HCT116 (cell line): ENCODE results near the gene ZNF607. TPM values are rescaled to one million over a fixed set of nuclear protein-coding genes. Genes with fewer than 3 reads are reported as not detected.

Experiments
- ATAC-seq: fragments of 200-7000 bp; cut with Tn5 transposase; 2 replicates; pipeline ENCODE4 v1.9.1; 2020; ENCODE audit warnings: mild to moderate bottlenecking, moderate library complexity
- BruUV-seq: library from RNA; stranded (reverse); fragments of 400-500 nt; replicated peaks from 2 replicates; lab custom pipeline; 2021; lab: Mats Ljungman, UMichigan
- CTCF ChIA-PET: fragments of 300-600 bp; sonication (Branson Sonifier 250); formaldehyde crosslinking; loops from one replicate; lab custom pipeline; 2021; ENCODE audit warnings: antibody characterized with exemption; lab: Charles Lee
- POLR2A ChIA-PET: fragments of 300-600, 350-600 bp; sonication (Branson Sonifier 250); formaldehyde crosslinking; loops from one replicate; lab custom pipeline; 2021; ENCODE audit warnings: antibody characterized with exemption; lab: Charles Lee
- RAD21 ChIA-PET, 2 experiments: fragments of 300-600 bp; sonication (Branson Sonifier 250); formaldehyde crosslinking; loops; one replicate each; lab custom pipeline; 2023; ENCODE audit warnings: low total read pairs in 2 of 2; ENCODE audit not compliant: uncharacterized antibody in 2 of 2, unreplicated experiment in 2 of 2, low non-redundant PET in 1 of 2; lab: Charles Lee
- DNase-seq: peaks from one replicate; pipeline ENCODE4 v3.0.0-alpha.2; 2010; ENCODE audit warnings: low read depth, low spot score
- H2AFZ ChIP-seq: fragments of 200-600 bp; shearing (Covaris generic), sonication (generic); 2 replicates; pipeline ENCODE4 v1.6.1; 2017; ENCODE audit warnings: low read depth, mixed run types, mixed read lengths, antibody characterized with exemption, low read length; ENCODE audit not compliant: poor library complexity, severe bottlenecking
- H3K27ac ChIP-seq: 2 replicates; pipeline ENCODE4 v1.5.1; 2012; ENCODE audit warnings: low read depth, low read length
- H3K27me3 ChIP-seq: fragments of 200-600 bp; sonication (generic); 2 replicates; pipeline ENCODE4 v1.6.1; 2016; ENCODE audit warnings: mixed run types, low read length, mixed read lengths; ENCODE audit not compliant: insufficient read depth
- H3K36me3 ChIP-seq, 2 experiments: fragments of 200-500 bp in 1 of 2; fragments of 200-600 bp in 1 of 2; sonication (Bioruptor generic) in 1 of 2; sonication (generic) in 1 of 2; 2 replicates each; pipeline versions ENCODE4 v1.5.1 to v1.6.1; 2014 to 2016; ENCODE audit warnings: low read length in 2 of 2, inconsistent platforms in 1 of 2, mixed read lengths in 1 of 2, mixed run types in 1 of 2; ENCODE audit not compliant: insufficient read depth in 2 of 2, control insufficient read depth in 1 of 2
- H3K4me1 ChIP-seq, 2 experiments: fragments of 200-600 bp in 1 of 2; sonication (generic) in 1 of 2; 2 replicates each; pipeline versions ENCODE4 v1.5.1 to v1.6.1; 2012 to 2017; ENCODE audit warnings: low read length in 2 of 2, inconsistent platforms in 1 of 2, mild to moderate bottlenecking in 1 of 2, mixed read lengths in 1 of 2, mixed run types in 1 of 2, moderate library complexity in 1 of 2; ENCODE audit not compliant: insufficient read depth in 2 of 2, control insufficient read depth in 1 of 2
- H3K4me2 ChIP-seq: fragments of 200-600 bp; sonication (generic); 2 replicates; pipeline ENCODE4 v1.6.1; 2017; ENCODE audit warnings: mixed run types, low read length, mixed read lengths
- H3K4me3 ChIP-seq, 2 experiments: fragments of 200-600 bp in 1 of 2; sonication (generic) in 1 of 2; replicated peaks in 1 of 2; 2 replicates each; pipeline ENCODE4 v1.5.1; 2011 to 2016; ENCODE audit warnings: low read length in 2 of 2, control low read depth in 1 of 2, low read depth in 1 of 2, mild to moderate bottlenecking in 1 of 2, mixed read lengths in 1 of 2, mixed run types in 1 of 2
- H3K79me2 ChIP-seq: fragments of 200-600 bp; sonication (generic); 2 replicates; pipeline ENCODE4 v1.6.1; 2017; ENCODE audit warnings: mild to moderate bottlenecking, mixed run types, low read length, moderate library complexity, mixed read lengths; ENCODE audit not compliant: insufficient read depth
- H3K9ac ChIP-seq: fragments of 200-600 bp; sonication (generic); 2 replicates; pipeline ENCODE4 v1.6.1; 2016; ENCODE audit warnings: low read length, mixed read lengths
- H3K9me2 ChIP-seq: fragments of 200-600 bp; sonication (generic), shearing (Covaris generic); 2 replicates; pipeline ENCODE4 v1.6.1; 2017; ENCODE audit warnings: mixed run types, mild to moderate bottlenecking, moderate library complexity; ENCODE audit not compliant: insufficient read depth
- H3K9me3 ChIP-seq, 2 experiments: fragments of 200-500 bp in 1 of 2; fragments of 200-600 bp in 1 of 2; sonication (Bioruptor generic) in 1 of 2; sonication (generic) in 1 of 2; 2 replicates each; pipeline ENCODE4 v1.6.1; 2014 to 2017; ENCODE audit warnings: low read length in 2 of 2, mixed read lengths in 2 of 2, inconsistent platforms in 1 of 2, low read depth in 1 of 2, mild to moderate bottlenecking in 1 of 2, mixed run types in 1 of 2, moderate library complexity in 1 of 2; ENCODE audit not compliant: control insufficient read depth in 1 of 2, insufficient read depth in 1 of 2
- H4K20me1 ChIP-seq: fragments of 200-600 bp; sonication (generic), shearing (Covaris generic); 2 replicates; pipeline ENCODE4 v1.6.1; 2017; ENCODE audit warnings: mixed run types, mild to moderate bottlenecking, moderate library complexity; ENCODE audit not compliant: insufficient read depth
- EGR1 ChIP-seq: IDR thresholded peaks from 2 replicates; pipeline ENCODE4 v1.6.1; 2012; ENCODE audit warnings: low read depth
- ELF1 ChIP-seq: IDR thresholded peaks from 2 replicates; pipeline ENCODE4 v1.6.1; 2012; ENCODE audit warnings: low read depth, borderline replicate concordance
- EZH2 ChIP-seq: fragments of 200-600 bp; sonication (generic); IDR thresholded peaks from 2 replicates; pipeline ENCODE4 v1.6.1; 2017; ENCODE audit warnings: antibody characterized with exemption, mixed run types
- FOSL1 ChIP-seq: IDR thresholded peaks from 2 replicates; pipeline ENCODE4 v1.6.1; 2012; ENCODE audit warnings: low read depth
- JUND ChIP-seq: IDR thresholded peaks from 2 replicates; pipeline ENCODE4 v1.6.1; 2012
- POLR2AphosphoS5 ChIP-seq: IDR thresholded peaks from 2 replicates; pipeline ENCODE4 v1.6.1; 2011; ENCODE audit warnings: mild to moderate bottlenecking, low read depth, low read length, moderate library complexity
- TCF7L2 ChIP-seq: IDR thresholded peaks from 2 replicates; pipeline ENCODE4 v1.7.0; 2011; ENCODE audit warnings: borderline replicate concordance, inconsistent platforms; ENCODE audit not compliant: insufficient read depth, insufficient read length; ENCODE audit errors: extremely low read depth
- ZFX ChIP-seq: fragments of 450-650 bp; IDR thresholded peaks from 2 replicates; pipeline ENCODE4 v1.6.1; 2017
- intact Hi-C: fragments of 100-400 bp; cut with micrococcal nuclease; formaldehyde crosslinking; loops from 2 replicates; pipeline ENCODE4 v1.10.0; 2022
- total RNA-seq: library from RNA; stranded (reverse); gene quantifications from one replicate; pipeline ENCODE4 v1.2.1, GENCODE V29; 2021; ENCODE audit not compliant: unreplicated experiment
- TF ChIP-seq, protein P1 (sequence below): IDR thresholded peaks from 2 replicates; pipeline ENCODE4 v1.6.1; 2012
- TF ChIP-seq, protein P2 (sequence below): IDR thresholded peaks from 2 replicates; pipeline ENCODE4 v1.6.1; 2011; ENCODE audit warnings: mild to moderate bottlenecking, low read length, moderate library complexity; ENCODE audit not compliant: insufficient replicate concordance; ENCODE audit errors: extremely low read depth
- TF ChIP-seq, protein P3 (sequence below): IDR thresholded peaks from 2 replicates; pipeline ENCODE4 v1.6.1; 2012

The ZNF607 gene
- total RNA-seq, 1 experiment from 2014 or later: 7.1 TPM

DNA sequence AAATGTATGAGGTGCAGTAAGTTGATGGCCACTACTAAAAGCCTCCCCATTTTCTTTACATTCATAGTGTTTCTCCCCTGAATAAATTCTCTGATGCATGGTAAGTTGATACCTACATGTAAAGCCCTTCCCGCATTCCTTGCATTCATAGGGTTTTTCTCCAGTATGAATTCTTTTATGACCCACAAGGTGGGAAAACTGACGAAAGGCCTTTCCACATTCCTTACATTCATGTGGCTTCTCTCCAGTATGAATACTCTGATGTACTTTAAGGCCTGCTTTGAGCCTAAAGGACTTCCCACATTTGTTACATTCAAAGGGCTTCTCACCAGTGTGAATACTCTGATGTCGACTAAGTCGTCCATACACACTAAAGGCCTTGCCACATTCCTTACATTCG is 20.5 kb downstream of the ZNF607 start:
- Histone ChIP-seq H3K4me3 (no peak overlapping the region), H3K9ac (no peak overlapping the region), H3K9me3 (peaks cover 12 to 13% of the 10 kb centered on the region in 2 experiments; a peak in 3 of 4 replicates), H2AFZ (no peak overlapping the region), H3K27me3 (no peaks in the 10 kb centered on the region), H3K36me3 (peaks cover 0 to 11% of the 10 kb centered on the region in 2 experiments; a peak in 2 of 4 replicates), H3K9me2 (no peaks in the 10 kb centered on the region), H3K27ac (no peak overlapping the region), H3K4me1 (no peaks in the 10 kb centered on the region), H4K20me1 (no peaks in the 10 kb centered on the region)
- DNase-seq: no peak
- BruUV-seq: no TSS peak
- CTCF ChIA-PET: no interaction called here
- no peak for ATAC-seq
- intact Hi-C loops: no loop called here
- POLR2A ChIA-PET: no interaction called here
- RAD21 ChIA-PET: no interaction called here
- TF ChIP-seq JUND (no peak), EGR1 (no peak), ZFX (no peak), TCF7L2 (no peak), FOSL1 (no peak), EZH2 (no peak), POLR2AphosphoS5 (no peak), ELF1 (no peak)
- TF ChIP-seq, protein P1, sequence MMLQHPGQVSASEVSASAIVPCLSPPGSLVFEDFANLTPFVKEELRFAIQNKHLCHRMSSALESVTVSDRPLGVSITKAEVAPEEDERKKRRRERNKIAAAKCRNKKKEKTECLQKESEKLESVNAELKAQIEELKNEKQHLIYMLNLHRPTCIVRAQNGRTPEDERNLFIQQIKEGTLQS: no peak
- TF ChIP-seq, protein P2, sequence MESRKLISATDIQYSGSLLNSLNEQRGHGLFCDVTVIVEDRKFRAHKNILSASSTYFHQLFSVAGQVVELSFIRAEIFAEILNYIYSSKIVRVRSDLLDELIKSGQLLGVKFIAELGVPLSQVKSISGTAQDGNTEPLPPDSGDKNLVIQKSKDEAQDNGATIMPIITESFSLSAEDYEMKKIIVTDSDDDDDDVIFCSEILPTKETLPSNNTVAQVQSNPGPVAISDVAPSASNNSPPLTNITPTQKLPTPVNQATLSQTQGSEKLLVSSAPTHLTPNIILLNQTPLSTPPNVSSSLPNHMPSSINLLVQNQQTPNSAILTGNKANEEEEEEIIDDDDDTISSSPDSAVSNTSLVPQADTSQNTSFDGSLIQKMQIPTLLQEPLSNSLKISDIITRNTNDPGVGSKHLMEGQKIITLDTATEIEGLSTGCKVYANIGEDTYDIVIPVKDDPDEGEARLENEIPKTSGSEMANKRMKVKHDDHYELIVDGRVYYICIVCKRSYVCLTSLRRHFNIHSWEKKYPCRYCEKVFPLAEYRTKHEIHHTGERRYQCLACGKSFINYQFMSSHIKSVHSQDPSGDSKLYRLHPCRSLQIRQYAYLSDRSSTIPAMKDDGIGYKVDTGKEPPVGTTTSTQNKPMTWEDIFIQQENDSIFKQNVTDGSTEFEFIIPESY: no peak
- TF ChIP-seq, protein P3, sequence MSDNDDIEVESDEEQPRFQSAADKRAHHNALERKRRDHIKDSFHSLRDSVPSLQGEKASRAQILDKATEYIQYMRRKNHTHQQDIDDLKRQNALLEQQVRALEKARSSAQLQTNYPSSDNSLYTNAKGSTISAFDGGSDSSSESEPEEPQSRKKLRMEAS: no peak
- TF ChIP-seq, all 23 proteins: peak for 0
- no peak overlapping the region for H3K4me2 ChIP-seq
- H3K79me2 ChIP-seq: no peaks in the 10 kb centered on the region
